HG03520 (cell line): ENCODE results near the gene PFKP.

ENCODE experiments used
- ATAC-seq: cut with Tn5 transposase; IDR thresholded peaks from one replicate; pipeline ENCODE4 v1.9.1; 2021; ENCODE audit warnings: mild to moderate bottlenecking, moderate library complexity; ENCODE audit not compliant: unreplicated experiment

PFKP gene

GRCh38 chr10:3110782-3111620 lies 43.7 kb downstream of the PFKP start:
- no peak for ATAC-seq

DNA sequence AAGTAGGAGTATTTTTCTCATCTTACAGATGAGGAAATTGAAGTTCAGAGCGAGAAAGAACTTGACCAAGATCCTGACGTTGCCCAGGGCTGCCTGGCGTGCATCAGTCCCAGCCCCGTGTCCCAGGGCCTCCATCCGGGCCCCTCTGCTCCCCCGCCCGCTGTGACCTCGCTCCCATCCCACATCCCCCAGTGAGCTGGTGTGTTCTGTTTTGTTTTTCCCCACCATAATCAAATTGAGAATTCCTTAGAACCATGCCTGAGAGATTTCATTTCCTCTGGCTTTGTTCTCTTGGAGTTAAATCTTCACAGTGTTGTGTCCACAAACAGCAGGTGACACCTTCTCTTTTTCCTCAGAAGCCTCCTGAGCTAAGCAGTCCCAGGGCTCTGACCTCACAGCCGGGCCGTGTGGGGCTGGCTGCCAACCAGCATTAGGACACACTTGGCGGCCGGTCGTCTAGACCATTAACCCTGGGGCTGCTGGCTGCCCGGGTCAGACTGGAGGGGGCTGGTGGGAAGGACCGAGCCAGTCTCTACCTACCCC lies 44.3 kb downstream of the PFKP start:
- no peak for ATAC-seq

GRCh38 chr10:3113343-3113720 lies 46.0 kb downstream of the PFKP start:
- no peak for ATAC-seq

GRCh38 chr10:3115685-3116084 lies 48.3 kb downstream of the PFKP start:
- ATAC-seq, result no peak

DNA sequence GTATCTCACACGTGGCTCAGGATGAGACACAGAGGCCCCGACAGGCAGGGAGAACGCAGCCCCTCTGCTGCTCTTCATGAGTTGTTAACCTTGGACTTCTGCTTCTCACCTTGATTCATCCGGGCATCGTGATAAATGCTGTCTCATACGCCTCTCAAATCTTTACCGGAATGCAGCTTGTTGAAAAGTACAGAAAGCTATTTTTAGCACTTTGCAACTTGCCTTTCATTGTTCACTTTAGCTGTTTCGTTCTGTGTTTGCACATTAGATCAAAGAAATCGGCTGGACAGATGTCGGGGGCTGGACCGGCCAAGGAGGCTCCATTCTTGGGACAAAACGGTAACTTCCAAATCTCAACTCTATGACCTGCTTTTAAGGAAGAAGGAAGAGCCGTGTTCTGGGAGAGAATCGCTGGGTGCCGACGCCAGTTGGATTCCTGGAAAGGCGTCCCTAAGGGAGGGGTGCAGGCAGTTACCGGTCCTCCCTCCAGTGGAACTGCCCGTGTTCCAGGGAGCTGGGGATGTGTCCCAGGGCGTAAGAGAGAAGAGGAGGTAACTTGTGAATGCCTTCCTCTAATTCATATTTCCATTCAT lies 49.3 kb downstream of the PFKP start:
- no peak for ATAC-seq

DNA sequence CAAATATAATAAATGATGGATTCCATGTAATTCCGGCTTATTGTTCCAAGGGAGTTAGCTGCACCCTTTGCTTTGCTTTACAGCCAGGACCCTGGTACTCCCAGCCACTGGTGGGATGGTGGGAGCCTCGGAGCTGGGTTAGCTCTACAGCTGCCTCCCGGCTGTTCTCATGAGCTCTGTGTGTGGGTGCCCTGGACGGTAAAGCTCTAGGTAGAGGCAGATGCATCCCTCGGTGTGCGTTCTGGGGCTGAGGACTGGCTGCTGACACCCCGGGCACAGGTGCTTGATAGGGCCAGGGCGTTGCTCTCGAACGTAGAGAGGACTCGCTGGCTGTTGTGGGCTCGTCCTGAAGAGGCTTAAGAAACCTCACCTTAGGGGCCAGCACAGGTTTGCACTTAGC lies 50.1 kb downstream of the PFKP start:
- ATAC-seq, result no peak

GRCh38 chr10:3118641-3119091 lies 51.3 kb downstream of the PFKP start:
- no peak for ATAC-seq

DNA sequence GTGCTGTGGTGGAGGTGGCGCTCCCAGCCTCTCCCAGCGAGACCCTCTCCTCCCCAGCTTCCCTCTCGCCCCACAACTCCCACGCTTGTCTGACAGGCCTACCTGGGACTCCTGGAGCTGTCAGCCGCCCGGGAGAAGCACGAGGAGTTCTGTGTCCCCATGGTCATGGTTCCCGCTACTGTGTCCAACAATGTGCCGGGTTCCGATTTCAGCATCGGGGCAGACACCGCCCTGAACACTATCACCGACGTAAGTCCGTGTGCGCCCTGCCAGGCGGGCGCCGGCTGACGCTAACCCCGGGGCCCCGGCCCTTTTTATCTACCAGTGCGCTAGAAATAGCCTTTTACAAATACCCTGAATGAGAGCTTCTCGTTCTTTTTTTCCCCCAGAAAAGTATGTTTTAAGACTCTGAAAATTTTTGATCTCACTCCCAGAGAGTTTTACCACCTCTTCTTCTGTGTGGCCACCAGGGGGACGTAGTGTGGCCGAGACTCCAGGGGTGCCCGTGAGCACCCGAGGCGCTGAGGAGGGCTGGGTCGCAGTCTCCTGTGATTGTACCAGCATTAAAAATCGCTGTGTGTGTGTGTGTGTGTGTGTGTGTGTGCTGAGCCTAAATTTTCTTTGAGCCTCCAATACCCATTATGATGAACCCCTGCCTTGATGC lies 52.6 kb downstream of the PFKP start:
- ATAC-seq, result no peak

GRCh38 chr10:3122034-3122433 lies 54.7 kb downstream of the PFKP start:
- ATAC-seq, result no peak

DNA sequence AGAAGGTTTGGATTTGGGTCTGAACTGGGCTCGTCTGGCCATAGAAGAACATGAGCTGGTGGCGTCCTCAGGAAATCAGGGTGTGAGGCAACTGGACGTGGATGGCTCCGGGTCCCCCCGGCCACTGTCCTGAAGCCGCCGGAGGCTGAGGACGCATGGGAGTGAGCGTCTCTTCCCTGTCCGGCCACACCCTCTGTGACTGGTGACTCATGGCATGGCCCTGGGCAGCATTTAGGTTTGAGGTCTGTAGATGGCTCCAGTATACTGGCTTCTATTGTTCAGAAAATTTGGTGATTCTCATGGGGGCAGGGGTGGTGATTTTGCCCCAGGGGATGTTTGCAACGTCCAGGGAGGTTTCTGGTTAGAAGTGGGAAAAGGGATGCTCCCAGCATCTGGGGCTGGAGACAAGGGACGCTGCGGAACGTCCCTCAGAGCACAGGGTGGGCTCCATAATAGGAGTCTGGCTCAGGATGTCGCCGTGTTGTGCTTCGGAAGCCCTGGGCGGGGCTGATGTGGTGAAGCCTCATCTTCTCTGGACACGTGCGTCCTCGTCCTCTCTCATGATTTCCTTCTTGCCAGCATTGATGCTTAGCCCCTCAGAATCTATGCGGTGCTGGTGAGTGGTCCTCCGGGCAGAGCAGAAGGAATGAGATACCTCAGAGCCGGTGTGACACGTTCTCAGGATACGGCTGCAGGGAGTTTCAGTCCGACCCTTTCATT lies 55.3 kb downstream of the PFKP start:
- ATAC-seq, result no peak

DNA sequence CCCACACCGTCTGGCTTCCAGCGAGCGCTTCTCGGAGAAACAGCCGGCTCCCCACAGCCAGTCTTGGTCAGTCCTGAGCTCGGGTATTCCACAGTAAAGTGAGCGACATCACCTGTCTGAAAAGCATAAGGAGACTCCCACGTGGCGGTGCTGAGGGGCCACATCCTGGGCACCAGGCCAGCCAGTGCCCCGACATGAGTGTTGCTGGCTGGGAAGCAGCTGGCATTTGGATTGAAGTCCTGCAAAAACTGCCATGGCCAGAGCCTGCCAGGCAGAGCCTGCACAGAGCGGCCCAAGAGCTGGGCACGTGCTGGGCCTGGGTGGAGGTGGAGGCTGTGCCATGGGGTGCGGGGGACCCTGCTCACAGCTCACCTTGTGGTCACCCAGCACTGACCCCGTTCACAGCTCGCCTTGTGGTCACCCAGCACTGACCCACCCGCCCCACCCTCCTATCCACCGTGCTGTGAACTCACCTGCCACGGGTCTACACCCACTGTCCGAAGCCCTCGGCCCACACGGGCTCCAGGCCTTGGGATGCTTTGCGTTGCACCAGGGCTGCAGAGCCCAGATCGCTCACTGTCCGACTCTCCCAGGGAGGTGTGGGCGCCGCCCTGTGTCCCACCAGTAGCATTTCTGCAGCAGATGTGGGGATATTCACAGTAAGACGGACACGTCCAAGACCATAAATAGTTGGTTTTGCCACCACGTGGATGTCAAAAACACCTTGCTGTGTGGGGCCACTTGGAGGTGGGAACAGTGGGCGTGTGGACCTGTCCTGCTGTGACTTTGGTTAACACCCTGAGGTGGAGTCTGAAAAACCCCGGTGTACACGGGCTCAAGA lies 56.4 kb downstream of the PFKP start:
- ATAC-seq, result no peak

DNA sequence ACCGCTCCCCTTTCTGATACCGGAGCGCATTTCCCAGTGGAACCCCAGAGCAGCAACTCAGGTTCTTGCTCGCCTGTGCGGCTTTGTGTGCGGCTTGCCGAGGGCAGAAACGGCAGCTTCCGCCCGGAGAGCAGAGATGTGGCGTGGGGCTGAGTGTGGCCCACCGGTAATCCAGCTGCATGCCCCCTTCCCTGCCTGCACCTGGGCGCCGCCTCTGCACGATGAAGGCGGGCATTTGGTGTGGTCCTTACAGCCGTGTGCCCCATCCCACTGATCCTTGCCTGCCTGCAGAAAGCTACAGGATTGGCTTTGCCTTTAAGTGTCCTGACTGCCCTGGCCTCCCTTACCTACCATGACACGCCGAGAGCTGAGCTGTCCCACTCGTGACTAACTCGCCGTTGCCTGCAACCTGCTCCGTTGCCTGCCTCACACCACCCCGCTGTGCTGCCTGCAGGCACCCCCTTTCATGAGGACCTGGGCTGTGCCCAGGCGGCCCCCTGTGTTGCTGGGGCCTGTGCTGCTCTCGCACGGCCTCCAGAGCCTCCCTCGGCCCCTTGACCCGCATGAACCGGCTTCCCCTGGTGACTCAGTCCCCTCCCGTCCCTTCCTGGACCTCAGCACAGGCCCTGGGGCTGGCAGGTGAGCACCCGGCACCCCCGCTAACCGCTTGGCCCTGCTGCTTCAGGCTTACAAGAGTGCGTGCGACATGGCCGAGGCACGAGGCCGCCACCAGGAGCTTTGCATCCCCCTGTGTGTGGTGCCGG lies 57.2 kb downstream of the PFKP start:
- no peak for ATAC-seq

DNA sequence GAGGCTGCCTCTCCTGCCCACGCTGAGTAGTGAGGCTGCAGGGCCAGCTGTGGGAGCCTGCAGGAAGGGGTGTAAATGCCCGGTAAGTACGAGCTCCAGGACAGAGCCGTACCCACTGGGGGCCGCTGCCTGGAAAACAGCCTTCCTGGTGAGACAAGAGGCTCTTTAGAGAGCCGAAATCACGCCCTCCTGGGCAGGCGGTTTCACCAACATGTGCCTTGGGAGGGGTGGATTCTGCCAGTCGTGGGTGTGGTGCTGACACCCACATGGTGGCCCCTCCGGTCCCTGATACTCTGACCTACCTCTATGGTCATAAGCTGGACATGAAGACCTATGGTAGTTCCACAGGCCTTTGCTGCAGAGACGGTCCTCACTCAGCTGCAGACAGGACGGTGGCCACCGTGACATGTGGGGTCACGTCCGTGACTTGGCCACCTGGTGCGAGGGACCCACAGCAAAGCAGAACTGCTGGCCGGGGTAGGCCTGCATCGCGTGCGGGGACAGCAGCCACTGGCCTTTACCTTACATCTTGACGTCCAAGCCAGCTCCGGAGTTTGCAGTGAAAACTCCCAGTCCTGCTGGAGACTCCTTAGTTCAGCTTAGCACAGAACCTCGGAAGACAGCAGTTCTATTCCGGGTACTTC lies 58.3 kb downstream of the PFKP start:
- ATAC-seq, result no peak

DNA sequence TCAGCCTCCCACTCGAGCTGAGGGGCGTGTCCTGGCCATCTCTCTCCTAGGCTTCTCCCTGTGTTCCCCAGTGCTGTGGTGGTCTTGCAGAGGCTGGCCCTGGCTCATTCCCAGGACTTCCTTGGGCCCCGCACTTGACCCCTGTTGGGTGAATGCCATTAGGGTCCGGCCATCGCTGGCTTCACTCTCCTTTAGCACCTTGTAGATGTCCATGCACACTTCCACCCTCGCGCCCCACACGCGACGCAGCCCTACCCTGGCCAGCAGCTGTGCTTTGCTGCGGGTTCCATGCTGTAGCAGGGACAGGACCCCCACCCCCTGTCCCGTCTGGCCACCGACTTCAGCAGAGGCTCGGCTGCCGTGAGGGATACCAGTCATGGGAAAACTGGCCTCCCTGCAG lies 58.9 kb downstream of the PFKP start:
- no peak for ATAC-seq

GRCh38 chr10:3126741-3127346 lies 59.5 kb downstream of the PFKP start:
- ATAC-seq, result no peak

GRCh38 chr10:3127921-3128320 lies 60.6 kb downstream of the PFKP start:
- no peak for ATAC-seq

GRCh38 chr10:3128379-3129130 lies 61.2 kb downstream of the PFKP start:
- no peak for ATAC-seq
